Mucosa of descending colon (tissue), 3 donors: ENCODE data around the gene ARG2. TPM values are rescaled to one million over a fixed set of nuclear protein-coding genes. Genes with fewer than 3 reads are reported as not detected.

Source experiments
- ATAC-seq: fragments of 200-7000 bp; cut with Tn5 transposase; one replicate; pipeline ENCODE4 v1.9.1; 2020; ENCODE audit warnings: mild to moderate bottlenecking, moderate library complexity
- DNase-seq, 3 donors: peaks; one replicate each; pipeline ENCODE4 v3.0.0-alpha.2; 2020
- H3K36me3 ChIP-seq: fragments of 200-600 bp; one replicate; pipeline ENCODE4 v1.8.0; 2021; ENCODE audit warnings: low read depth, mild to moderate bottlenecking
- H3K4me1 ChIP-seq: fragments of 200-600 bp; one replicate; pipeline ENCODE4 v1.8.0; 2021; ENCODE audit warnings: low read depth, mild to moderate bottlenecking
- H3K4me3 ChIP-seq: fragments of 200-600 bp; one replicate; pipeline ENCODE4 v1.8.0; 2021; ENCODE audit warnings: mild to moderate bottlenecking
- H3K9me3 ChIP-seq: fragments of 200-600 bp; one replicate; pipeline ENCODE4 v1.8.0; 2021; ENCODE audit warnings: mild to moderate bottlenecking
- CTCF ChIP-seq: fragments of 200-600 bp; IDR thresholded peaks from one replicate; pipeline ENCODE4 v1.8.0; 2022; ENCODE audit warnings: antibody characterized with exemption, mild to moderate bottlenecking
- intact Hi-C, 2 donors: fragments of 100-400 bp; cut with DNase I in 1 of 2; cut with micrococcal nuclease in 1 of 2; formaldehyde crosslinking; loops; one replicate each; pipeline versions ENCODE4 v1.11.0 to v1.11.1; 2022; cut with DNase I, micrococcal nuclease
- total RNA-seq, 3 donors: library from RNA; stranded (reverse); fragmentation: NEBNext Ultra II Directional in 2 of 3; extraction: Animal tissue kit (Norgen Biotek cat#: 25700) in 2 of 3; gene quantifications; one replicate each; pipeline versions ENCODE4 v1.2.1 to v1.2.4, GENCODE V29; 2021 to 2023
- donor health status: DM: no; HTN: no; CAD: no; lungs with moderate emphysema.
- donor health status: DM: no; HTN: no; CAD: no.
- donor health status: DM: no; HTN: yes; CAD: no.

The ARG2 gene
- total RNA-seq, 3 donors from 2014 or later: 0.84 to 5.0 (median 4.4) TPM

- TF ChIP-seq CTCF: no peak
- H3K36me3 ChIP-seq: no peaks in the 10 kb centered on the region
- H3K9me3 ChIP-seq: no peaks in the 10 kb centered on the region
- ATAC-seq (no peak), DNase-seq (no peak)
- no peaks in the 10 kb centered on the region for H3K4me1 ChIP-seq
- intact Hi-C loops: loop anchor here in 1 of 2 donors (5.0 kb wide), 1 partner anchor 146 kb away; no protein-coding TSS in a partner anchor
- no peak overlapping the region for H3K4me3 ChIP-seq
These were observed 46.3 kb upstream of the ARG2 start for GRCh38 chr14:67573228-67574010.

GRCh38 chr14:67574156-67574555 is 45.6 kb upstream of the ARG2 start:
- ATAC-seq: no peak
- DNase-seq: no peak
- no peak overlapping the region for H3K4me3 ChIP-seq
- intact Hi-C loops: loop anchor here in 1 of 2 donors (5.0 kb wide), 1 partner anchor 147 kb away; no protein-coding TSS in a partner anchor
- H3K4me1 ChIP-seq: no peaks in the 10 kb centered on the region
- no peaks in the 10 kb centered on the region for H3K9me3 ChIP-seq
- no peaks in the 10 kb centered on the region for H3K36me3 ChIP-seq
- no peak for TF ChIP-seq CTCF

GRCh38 chr14:67574806-67575205 is 44.9 kb upstream of the ARG2 start:
- no peak for TF ChIP-seq CTCF
- intact Hi-C loops: loop anchor here in 1 of 2 donors (5.0 kb wide), 1 partner anchor 148 kb away; no protein-coding TSS in a partner anchor
- DNase-seq (no peak), ATAC-seq (no peak)
- Histone ChIP-seq H3K4me3 (no peak overlapping the region), H3K9me3 (no peaks in the 10 kb centered on the region), H3K36me3 (no peaks in the 10 kb centered on the region), H3K4me1 (no peaks in the 10 kb centered on the region)

GRCh38 chr14:67575684-67576083 is 44.0 kb upstream of the ARG2 start:
- DNase-seq (no peak), ATAC-seq (no peak)
- Histone ChIP-seq H3K9me3 (no peaks in the 10 kb centered on the region), H3K36me3 (no peaks in the 10 kb centered on the region), H3K4me3 (no peak overlapping the region), H3K4me1 (no peaks in the 10 kb centered on the region)
- intact Hi-C loops: no loop called here
- no peak for TF ChIP-seq CTCF

GRCh38 chr14:67576216-67576955 is 43.3 kb upstream of the ARG2 start:
- ATAC-seq (no peak), DNase-seq (no peak)
- no peak overlapping the region for H3K4me3 ChIP-seq
- TF ChIP-seq CTCF: no peak
- H3K36me3 ChIP-seq: no peaks in the 10 kb centered on the region
- H3K4me1 ChIP-seq: no peaks in the 10 kb centered on the region
- intact Hi-C loops: no loop called here
- H3K9me3 ChIP-seq: no peaks in the 10 kb centered on the region
